ENCODE data around the gene SYNDIG1. TPM values are rescaled to one million over a fixed set of nuclear protein-coding genes. Genes with fewer than 3 reads are reported as not detected.

Gene SYNDIG1
- total RNA-seq, 1 experiment from 2014 or later: 5.4 TPM

- no peaks in the 10 kb centered on the region; a peak in 1 of 7 replicates for H3K36me3 Mint-ChIP-seq (ENCODE audit: insufficient read depth in 1 of 3, low read depth in 3 of 3)
These were observed 178.3 kb downstream of the SYNDIG1 start for GRCh38 chr20:24647713-24648112.

More at GRCh38 chr20:24647713-24648112, 178.3 kb downstream of the SYNDIG1 start:
- Histone ChIP-seq H3K4ac (ENCODE audit: low read depth, low read length) (no peak overlapping the region), H2BK15ac (ENCODE audit: low read depth, low read length) (no peak overlapping the region), H3T11ph (ENCODE audit: low read length) (no peak overlapping the region), H3K9ac (ENCODE audit: extremely low read depth, insufficient read length, low read length) (no peak overlapping the region), H2BK120ac (ENCODE audit: low read depth, low read length, poor library complexity, severe bottlenecking) (no peak overlapping the region), H3K79me1 (ENCODE audit: insufficient read depth, low read depth, low read length, poor library complexity, severe bottlenecking) (no peaks in the 10 kb centered on the region), H3K18ac (ENCODE audit: insufficient read length, low read depth, low read length) (no peak overlapping the region), H4K20me1 (ENCODE audit: control insufficient read depth, insufficient read depth, insufficient read length) (no peaks in the 10 kb centered on the region), H3K4me1 (ENCODE audit: insufficient read depth, low read length) (no peaks in the 10 kb centered on the region), H3K27me3 (ENCODE audit: insufficient read depth, low read length) (no peaks in the 10 kb centered on the region), H4K5ac (ENCODE audit: insufficient read length, low read depth, low read length) (no peak overlapping the region), H3K56ac (ENCODE audit: insufficient read length, low read depth, low read length) (no peak overlapping the region), H3K79me2 (ENCODE audit: insufficient read depth, low read length) (no peaks in the 10 kb centered on the region), H2BK5ac (ENCODE audit: insufficient read length, low read length) (no peak overlapping the region), H2BK12ac (ENCODE audit: insufficient read length, low read depth, low read length) (no peak overlapping the region), H3K23ac (ENCODE audit: insufficient read length, low read depth, low read length) (no peak overlapping the region), H3K4me2 (ENCODE audit: insufficient read depth, insufficient read length, low read length) (no peak overlapping the region), H2BK20ac (ENCODE audit: low read depth, low read length, poor library complexity, severe bottlenecking) (no peak overlapping the region), H3K9me3 (ENCODE audit: control insufficient read depth, low read depth, low read length) (no peaks in the 10 kb centered on the region), H2AFZ (ENCODE audit: low read length) (no peak overlapping the region), H4K8ac (replicated peaks; ENCODE audit: insufficient read length, low read depth, low read length) (no peak overlapping the region), H3K14ac (ENCODE audit: insufficient read depth, low read length) (no peak overlapping the region), H2AK5ac (ENCODE audit: insufficient read length, low read length) (no peak overlapping the region), H3K27ac (ENCODE audit: insufficient read length, low read depth, low read length) (no peak overlapping the region), H4K91ac (ENCODE audit: insufficient read length, low read depth, low read length) (no peak overlapping the region), H3K23me2 (ENCODE audit: insufficient read length, low read depth, low read length, poor library complexity, severe bottlenecking) (no peaks in the 10 kb centered on the region)
- DNase-seq: no peak
- peaks cover 0 to 2% of the 10 kb centered on the region in 2 experiments; a peak in 1 of 5 replicates for H3K9me3 Mint-ChIP-seq
- H3K4me1 Mint-ChIP-seq: no peaks in the 10 kb centered on the region
- no peaks in the 10 kb centered on the region for H3K27me3 Mint-ChIP-seq (ENCODE audit: low read depth)
- TF ChIP-seq CTCF (conservative IDR thresholded peaks at IDR 0.05): no peak
- WGBS (ENCODE audit: extremely low coverage, insufficient read length, low lambda C conversion rate): no CpG with 5 or more reads among the region's 2 CpGs
- H3K4me3 Mint-ChIP-seq: no peak overlapping the region
- no peak overlapping the region for H3K27ac Mint-ChIP-seq
